Activated T-helper 2 cell treated with anti-CD3 and anti-CD28 coated beads, Interferon-gamma antibody, Interleukin-2, Interleukin-4, amounts not matched to agents 10 μg/mL and 5 μg/mL and 100 μg/mL, durations not matched to agents 14 hours and 24 hours and 36 hours (primary cell): ENCODE measurements around the gene RETREG3. TPM values are rescaled to one million over a fixed set of nuclear protein-coding genes. Genes with fewer than 3 reads are reported as not detected.
"Not testable (repeated sequence)": the region's sequence is repeated elsewhere in the genome, so short reads cannot be mapped to it uniquely, and the experiment has no call there.

Source experiments
- DNase-seq: peaks from one replicate; pipeline ENCODE4 v3.0.0; 2021; ENCODE audit warnings: low spot score
- H3K27ac Mint-ChIP-seq: one replicate; pipeline ENCODE4 v1.8.0; 2021; ENCODE audit warnings: mixed read lengths
- H3K27me3 Mint-ChIP-seq: one replicate; pipeline ENCODE4 v1.8.0; 2021; ENCODE audit warnings: low read depth, mixed read lengths
- H3K36me3 Mint-ChIP-seq: one replicate; pipeline ENCODE4 v1.8.0; 2021; ENCODE audit warnings: low read depth, mixed read lengths
- H3K4me1 Mint-ChIP-seq: one replicate; pipeline ENCODE4 v1.8.0; 2021; ENCODE audit warnings: low read depth, mixed read lengths
- H3K4me3 Mint-ChIP-seq: one replicate; pipeline ENCODE4 v1.8.0; 2021; ENCODE audit warnings: low read depth, mild to moderate bottlenecking, moderate library complexity, mixed read lengths
- H3K9me3 Mint-ChIP-seq: one replicate; pipeline ENCODE4 v1.8.0; 2021; ENCODE audit warnings: mixed read lengths
- intact Hi-C: fragments of 100-400 bp; cut with micrococcal nuclease; formaldehyde crosslinking; loops from one replicate; pipeline ENCODE4 v1.15.1; 2023
- total RNA-seq: library from RNA; stranded (reverse); gene quantifications from 2 replicates; pipeline ENCODE4 v1.2.3, GENCODE V29; 2022

The RETREG3 gene
- total RNA-seq, 1 donor from 2014 or later, result 37.7 TPM

GRCh38 chr17:42548993-42549755 lies 60.0 kb downstream of the RETREG3 start:
- H3K4me3 Mint-ChIP-seq, result peak overlapping the region; percentile 5
- H3K27me3 Mint-ChIP-seq, result no peaks in the 10 kb centered on the region
- H3K27ac Mint-ChIP-seq, result no peak overlapping the region
- no peak for DNase-seq
- intact Hi-C loops, result no loop called here
- peaks cover 10% of the 10 kb centered on the region for H3K36me3 Mint-ChIP-seq
- no peaks in the 10 kb centered on the region for H3K9me3 Mint-ChIP-seq
- H3K4me1 Mint-ChIP-seq, result peaks cover 11% of the 10 kb centered on the region

DNA sequence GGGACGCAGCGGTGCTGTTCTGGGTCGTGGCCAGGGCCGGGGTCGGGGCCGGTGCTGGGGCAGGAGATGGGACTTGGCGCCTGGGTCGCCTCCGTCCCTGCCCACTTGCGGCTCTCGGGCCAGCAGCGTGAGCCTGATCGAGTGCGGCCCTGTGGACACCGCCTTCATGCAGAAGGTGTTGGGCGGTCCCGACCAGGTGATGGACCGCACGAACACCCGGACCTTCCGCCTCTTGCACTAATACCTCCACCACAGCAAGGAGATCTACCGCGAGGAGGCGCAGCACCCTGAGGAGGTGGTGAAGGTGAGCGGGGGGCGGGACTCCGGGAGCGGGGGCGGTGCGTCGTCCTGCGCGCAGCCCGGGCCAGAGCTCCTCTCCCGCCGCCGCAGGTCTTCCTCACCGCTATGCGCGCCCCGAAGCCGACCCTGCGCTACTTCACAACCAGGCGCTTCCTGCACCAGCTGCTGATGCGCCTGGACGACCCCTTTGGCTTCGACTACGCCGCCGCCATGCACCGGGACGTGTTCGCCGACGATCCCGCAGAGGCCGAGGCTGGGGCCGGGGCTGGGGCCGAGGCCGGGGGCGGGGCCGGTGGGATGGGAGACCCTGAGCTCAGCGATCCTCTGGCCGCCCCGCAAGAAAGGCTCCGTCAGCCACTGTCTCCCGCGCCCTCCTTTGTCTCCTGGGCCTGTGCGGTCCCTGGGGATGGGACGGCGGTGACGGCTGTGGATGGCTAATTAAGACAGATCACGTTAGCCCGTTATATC lies 60.9 kb downstream of the RETREG3 start:
- Mint-ChIP-seq H3K27me3 (no peaks in the 10 kb centered on the region), H3K4me1 (peaks cover 11% of the 10 kb centered on the region), H3K36me3 (peaks cover 10% of the 10 kb centered on the region), H3K9me3 (no peaks in the 10 kb centered on the region), H3K4me3 (peak overlapping the region; percentile 37), H3K27ac (no peak overlapping the region)
- DNase-seq, result peak; percentile 68
- intact Hi-C loops, result no loop called here

DNA sequence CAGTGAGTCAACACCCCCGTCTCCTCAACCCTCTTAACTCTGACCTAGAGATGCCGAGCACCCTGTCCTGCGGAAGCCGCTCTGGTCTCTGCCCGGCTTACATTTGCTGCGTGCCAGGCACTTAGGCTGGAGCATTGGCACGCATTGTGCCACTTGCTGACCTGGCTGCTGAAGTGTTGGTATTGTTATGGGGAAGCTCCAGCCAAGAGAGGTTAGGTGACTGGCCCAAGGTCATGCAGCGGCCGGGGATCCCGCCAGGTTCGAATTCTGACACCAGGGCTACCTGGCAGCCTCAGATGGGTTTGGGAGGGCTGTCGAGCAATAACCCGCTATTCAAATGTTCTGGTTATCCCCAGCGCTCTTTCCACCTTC lies 61.5 kb downstream of the RETREG3 start:
- peaks cover 11% of the 10 kb centered on the region for H3K4me1 Mint-ChIP-seq
- intact Hi-C loops, result no loop called here

DNA sequence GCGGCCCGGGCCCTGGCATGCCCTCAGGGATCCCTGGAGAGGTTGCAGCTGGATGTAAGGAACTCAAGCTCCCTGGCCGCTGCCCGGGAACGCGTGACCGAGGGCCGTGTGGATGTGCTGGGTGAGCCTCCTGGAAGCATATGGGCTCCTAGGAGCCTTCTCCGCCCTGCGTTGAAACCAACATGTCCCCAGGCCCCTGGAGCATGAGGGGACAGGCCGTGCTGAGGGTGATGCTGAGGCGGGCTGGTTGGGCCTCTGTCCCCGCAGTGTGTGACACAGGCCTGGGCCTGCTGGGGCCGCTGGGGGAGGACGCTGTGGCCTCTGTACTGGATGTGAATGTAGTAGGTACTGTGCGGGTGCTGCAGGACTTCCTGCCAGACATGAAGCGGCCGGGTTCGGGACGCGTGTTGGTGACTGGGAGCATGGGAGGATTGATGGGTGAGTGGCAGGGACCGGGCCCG lies 62.1 kb downstream of the RETREG3 start:
- Mint-ChIP-seq H3K9me3 (no peaks in the 10 kb centered on the region), H3K4me1 (peaks cover 11% of the 10 kb centered on the region), H3K27me3 (no peaks in the 10 kb centered on the region), H3K27ac (no peak overlapping the region), H3K4me3 (no peak overlapping the region), H3K36me3 (peaks cover 3% of the 10 kb centered on the region)
- intact Hi-C loops, result no loop called here
- no peak for DNase-seq

More for the DNA sequence above, 61.5 kb downstream of the RETREG3 start:
- H3K4me3 Mint-ChIP-seq, result no peak overlapping the region
- H3K27me3 Mint-ChIP-seq, result no peaks in the 10 kb centered on the region
- H3K36me3 Mint-ChIP-seq, result peaks cover 9% of the 10 kb centered on the region
- DNase-seq, result no peak
- H3K9me3 Mint-ChIP-seq, result no peaks in the 10 kb centered on the region
- no peak overlapping the region for H3K27ac Mint-ChIP-seq

DNA sequence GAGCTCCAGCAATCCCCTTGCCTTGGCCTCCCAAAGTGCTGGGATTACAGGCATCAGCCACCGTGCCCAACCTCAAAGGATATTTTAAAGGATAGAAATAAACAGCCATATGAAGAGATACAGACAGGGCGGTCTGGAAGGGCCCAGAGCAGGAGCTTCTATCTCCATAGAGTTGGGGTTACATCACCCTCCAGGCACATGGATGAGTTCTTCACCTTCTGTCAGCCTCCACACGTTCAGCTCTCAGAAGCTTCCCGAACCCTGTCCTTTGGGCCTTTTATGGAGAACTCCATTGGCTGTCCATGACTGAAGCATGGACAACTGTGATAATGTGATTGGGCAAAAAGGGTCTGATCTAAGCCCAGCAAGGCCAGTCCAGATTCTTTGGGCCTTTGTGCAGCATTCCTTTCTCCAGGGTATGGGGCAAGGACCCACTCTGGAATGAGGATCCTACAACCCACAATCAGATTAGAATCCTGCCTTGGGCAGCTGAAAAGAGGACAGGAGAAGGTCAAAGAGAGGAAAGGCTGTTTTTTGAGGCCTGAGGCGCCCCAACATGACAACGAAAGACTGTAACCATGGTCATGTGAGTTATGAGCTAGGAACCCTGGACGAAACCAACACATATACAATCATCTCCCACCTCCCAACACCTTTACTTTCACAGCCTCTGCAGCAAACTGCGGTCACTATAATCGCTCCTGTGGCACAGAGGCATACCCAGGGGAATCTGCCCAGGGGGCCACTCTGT lies 63.2 kb downstream of the RETREG3 start:
- H3K9me3 Mint-ChIP-seq, H3K27me3 Mint-ChIP-seq, intact Hi-C loops, H3K36me3 Mint-ChIP-seq, DNase-seq, H3K4me3 Mint-ChIP-seq, H3K27ac Mint-ChIP-seq: not testable (repeated sequence)
- peaks cover 16% of the 10 kb centered on the region for H3K4me1 Mint-ChIP-seq

DNA sequence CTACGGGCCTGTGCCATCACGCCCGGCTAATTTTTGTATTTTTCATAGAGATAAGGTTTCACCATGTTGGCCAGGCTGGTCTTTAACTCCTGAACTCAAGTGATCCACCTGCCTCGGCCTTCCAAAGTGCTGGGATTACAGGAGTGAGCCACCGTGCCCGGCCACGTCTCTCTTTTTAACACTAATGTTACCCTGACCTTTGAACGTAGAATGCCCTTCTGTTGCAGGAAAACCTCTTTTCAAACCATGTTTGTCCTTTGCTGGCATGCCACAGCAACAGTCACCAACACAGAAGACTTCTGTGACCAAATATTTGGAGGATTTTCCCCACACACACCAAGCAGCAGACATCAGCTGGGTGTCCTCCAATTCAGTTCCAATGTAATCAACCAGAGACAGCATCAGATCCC lies 64.3 kb downstream of the RETREG3 start:
- H3K27ac Mint-ChIP-seq, result no peak overlapping the region
- no peaks in the 10 kb centered on the region for H3K27me3 Mint-ChIP-seq
- H3K4me3 Mint-ChIP-seq, result no peak overlapping the region
- peaks cover 18% of the 10 kb centered on the region for H3K4me1 Mint-ChIP-seq
- no peak for DNase-seq
- intact Hi-C loops, result no loop called here
- H3K36me3 Mint-ChIP-seq, result peaks cover 13% of the 10 kb centered on the region
- no peaks in the 10 kb centered on the region for H3K9me3 Mint-ChIP-seq

DNA sequence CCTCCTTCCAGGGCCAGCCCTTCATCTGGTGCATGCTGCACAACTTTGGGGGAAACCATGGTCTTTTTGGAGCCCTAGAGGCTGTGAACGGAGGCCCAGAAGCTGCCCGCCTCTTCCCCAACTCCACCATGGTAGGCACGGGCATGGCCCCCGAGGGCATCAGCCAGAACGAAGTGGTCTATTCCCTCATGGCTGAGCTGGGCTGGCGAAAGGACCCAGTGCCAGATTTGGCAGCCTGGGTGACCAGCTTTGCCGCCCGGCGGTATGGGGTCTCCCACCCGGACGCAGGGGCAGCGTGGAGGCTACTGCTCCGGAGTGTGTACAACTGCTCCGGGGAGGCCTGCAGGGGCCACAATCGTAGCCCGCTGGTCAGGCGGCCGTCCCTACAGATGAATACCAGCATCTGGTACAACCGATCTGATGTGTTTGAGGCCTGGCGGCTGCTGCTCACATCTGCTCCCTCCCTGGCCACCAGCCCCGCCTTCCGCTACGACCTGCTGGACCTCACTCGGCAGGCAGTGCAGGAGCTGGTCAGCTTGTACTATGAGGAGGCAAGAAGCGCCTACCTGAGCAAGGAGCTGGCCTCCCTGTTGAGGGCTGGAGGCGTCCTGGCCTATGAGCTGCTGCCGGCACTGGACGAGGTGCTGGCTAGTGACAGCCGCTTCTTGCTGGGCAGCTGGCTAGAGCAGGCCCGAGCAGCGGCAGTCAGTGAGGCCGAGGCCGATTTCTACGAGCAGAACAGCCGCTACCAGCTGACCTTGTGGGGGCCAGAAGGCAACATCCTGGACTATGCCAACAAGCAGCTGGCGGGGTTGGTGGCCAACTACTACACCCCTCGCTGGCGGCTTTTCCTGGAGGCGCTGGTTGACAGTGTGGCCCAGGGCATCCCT lies 65.7 kb downstream of the RETREG3 start:
- H3K4me3 Mint-ChIP-seq, result no peak overlapping the region
- H3K27ac Mint-ChIP-seq, result no peak overlapping the region
- H3K9me3 Mint-ChIP-seq, result no peaks in the 10 kb centered on the region
- peaks cover 18% of the 10 kb centered on the region for H3K36me3 Mint-ChIP-seq
- no peaks in the 10 kb centered on the region for H3K27me3 Mint-ChIP-seq
- intact Hi-C loops, result no loop called here
- H3K4me1 Mint-ChIP-seq, result peaks cover 11% of the 10 kb centered on the region
- no peak for DNase-seq

- Mint-ChIP-seq H3K27ac (no peak overlapping the region), H3K4me1 (peaks cover 17% of the 10 kb centered on the region), H3K4me3 (no peak overlapping the region), H3K27me3 (no peaks in the 10 kb centered on the region), H3K36me3 (peaks cover 22% of the 10 kb centered on the region), H3K9me3 (no peaks in the 10 kb centered on the region)
- DNase-seq, result no peak
- intact Hi-C loops, result no loop called here
These were observed 67.9 kb downstream of the RETREG3 start for GRCh38 chr17:42541041-42541833.

DNA sequence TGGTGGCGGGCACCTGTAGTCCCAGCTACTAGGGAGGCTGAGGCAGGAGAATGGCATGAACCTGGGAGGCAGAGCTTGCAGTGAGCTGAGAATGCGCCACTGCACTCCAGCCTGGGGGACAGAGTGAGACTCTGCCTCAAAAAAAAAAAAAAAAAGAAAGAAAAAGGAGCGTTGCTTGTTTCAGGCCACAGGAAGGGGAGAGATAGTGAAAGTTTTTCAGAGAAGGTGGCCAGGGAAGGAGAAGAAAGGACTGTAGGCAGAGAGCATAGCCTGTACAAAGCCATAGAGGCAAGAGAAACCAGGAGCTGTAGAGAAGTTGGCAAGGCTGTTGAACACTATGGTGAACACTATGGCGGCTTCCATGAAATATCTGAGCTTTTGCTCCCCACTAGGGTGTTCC lies 68.6 kb downstream of the RETREG3 start:
- H3K9me3 Mint-ChIP-seq, H3K27me3 Mint-ChIP-seq, H3K27ac Mint-ChIP-seq, H3K4me3 Mint-ChIP-seq, intact Hi-C loops, DNase-seq: not testable (repeated sequence)
- H3K4me1 Mint-ChIP-seq, result peaks cover 21% of the 10 kb centered on the region
- peaks cover 22% of the 10 kb centered on the region for H3K36me3 Mint-ChIP-seq

GRCh38 chr17:42538482-42538881 lies 70.7 kb downstream of the RETREG3 start:
- Mint-ChIP-seq H3K27me3 (peaks cover 4% of the 10 kb centered on the region), H3K4me3 (no peak overlapping the region), H3K36me3 (peaks cover 18% of the 10 kb centered on the region), H3K9me3 (no peaks in the 10 kb centered on the region), H3K27ac (no peak overlapping the region), H3K4me1 (peaks cover 25% of the 10 kb centered on the region)
- intact Hi-C loops, result no loop called here
- no peak for DNase-seq

DNA sequence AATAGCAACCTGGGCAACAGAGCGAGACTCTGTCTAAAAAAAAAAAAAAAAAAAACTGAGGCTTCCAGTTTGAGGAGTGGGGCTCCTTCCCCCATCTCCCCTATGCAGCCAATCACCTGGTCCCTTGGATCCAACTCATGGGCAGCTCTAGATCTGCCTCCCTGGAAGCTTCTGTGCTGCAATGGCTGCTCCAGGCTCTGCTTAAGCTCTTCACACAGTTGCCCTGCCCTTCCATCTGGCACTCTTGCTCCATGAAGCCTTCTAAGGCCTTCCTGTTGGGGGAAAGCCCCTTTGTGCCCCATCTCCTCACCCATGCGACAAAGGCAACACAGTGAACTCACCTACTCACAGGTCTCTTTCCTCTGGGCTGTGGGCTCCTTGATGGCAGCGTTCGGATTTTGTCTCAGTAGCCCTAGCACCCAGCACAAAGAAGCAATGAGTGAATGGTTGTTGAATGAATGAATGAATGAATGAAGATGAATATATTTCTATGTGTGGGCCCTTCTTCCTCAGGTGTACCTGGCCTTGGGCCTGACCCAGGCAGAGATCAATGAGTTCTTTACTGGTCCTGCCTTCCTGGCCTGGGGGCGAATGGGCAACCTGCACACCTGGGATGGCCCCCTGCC lies 71.2 kb downstream of the RETREG3 start:
- DNase-seq, result no peak
- H3K9me3 Mint-ChIP-seq, result no peaks in the 10 kb centered on the region
- peaks cover 8% of the 10 kb centered on the region for H3K27me3 Mint-ChIP-seq
- intact Hi-C loops, result no loop called here
- H3K27ac Mint-ChIP-seq, result peak overlapping the region; percentile 71
- H3K4me1 Mint-ChIP-seq, result peaks cover 25% of the 10 kb centered on the region
- H3K4me3 Mint-ChIP-seq, result peak overlapping the region; percentile 76
- H3K36me3 Mint-ChIP-seq, result peaks cover 18% of the 10 kb centered on the region
